Hepatocyte (in vitro differentiated cells): ENCODE results near the gene POC1A. TPM values are rescaled to one million over a fixed set of nuclear protein-coding genes. Genes with fewer than 3 reads are reported as not detected.
A peak's percentile ranks its signal among the peaks of the same experiment; 100 is the strongest.

ENCODE experiments used
- DNase-seq: peaks from one replicate; pipeline ENCODE4 v3.0.0-alpha.2; 2016; ENCODE audit warnings: low spot score
- H2AFZ ChIP-seq: fragments of 200-600 bp; sonication (generic); 2 replicates; pipeline ENCODE4 v1.6.0; 2016; ENCODE audit warnings: antibody characterized with exemption, mild to moderate bottlenecking
- H3K27ac ChIP-seq: fragments of 200-600 bp; sonication (generic); 2 replicates; pipeline ENCODE4 v1.5.1; 2016; ENCODE audit warnings: mild to moderate bottlenecking
- H3K27me3 ChIP-seq: fragments of 200-600 bp; sonication (generic); 2 replicates; pipeline ENCODE4 v1.6.1; 2016
- H3K36me3 ChIP-seq: fragments of 200-600 bp; sonication (generic); replicated peaks from 2 replicates; pipeline ENCODE4 v1.5.1; 2016; ENCODE audit warnings: low read depth; ENCODE audit not compliant: insufficient read depth
- H3K4me1 ChIP-seq: fragments of 200-600 bp; sonication (generic); 2 replicates; pipeline ENCODE4 v1.5.1; 2016; ENCODE audit warnings: mild to moderate bottlenecking, moderate library complexity; ENCODE audit not compliant: insufficient read depth
- H3K4me2 ChIP-seq: fragments of 200-600 bp; sonication (generic); 2 replicates; pipeline ENCODE4 v1.6.0; 2016
- H3K4me3 ChIP-seq: fragments of 200-600 bp; sonication (generic); 2 replicates; pipeline ENCODE4 v1.5.1; 2016; ENCODE audit warnings: mild to moderate bottlenecking
- H3K79me2 ChIP-seq: fragments of 200-600 bp; sonication (generic); 2 replicates; pipeline ENCODE4 v1.6.0; 2017; ENCODE audit warnings: mild to moderate bottlenecking
- H3K9me2 ChIP-seq: fragments of 200-600 bp; sonication (generic); replicated peaks from 2 replicates; pipeline ENCODE4 v1.6.0; 2017; ENCODE audit warnings: mild to moderate bottlenecking; ENCODE audit not compliant: insufficient read depth
- H3K9me3 ChIP-seq: fragments of 200-600 bp; sonication (generic); 2 replicates; pipeline ENCODE4 v1.5.1; 2016; ENCODE audit warnings: low read depth, mild to moderate bottlenecking
- H4K20me1 ChIP-seq: fragments of 200-600 bp; sonication (generic); 2 replicates; pipeline ENCODE4 v1.6.0; 2016; ENCODE audit warnings: mild to moderate bottlenecking; ENCODE audit not compliant: insufficient read depth, poor library complexity, severe bottlenecking
- CTCF ChIP-seq: fragments of 200-600 bp; sonication (generic); IDR thresholded peaks from 2 replicates; pipeline ENCODE4 v1.5.1; 2016; ENCODE audit warnings: antibody characterized with exemption, mild to moderate bottlenecking; ENCODE audit not compliant: poor library complexity
- EZH2 ChIP-seq: fragments of 200-600 bp; sonication (generic); IDR thresholded peaks from 2 replicates; pipeline ENCODE4 v1.6.1; 2016; ENCODE audit warnings: antibody characterized with exemption, mild to moderate bottlenecking, borderline replicate concordance
- EZH2phosphoT487 ChIP-seq: fragments of 200-600 bp; sonication (generic); IDR thresholded peaks from one replicate; pipeline ENCODE4 v1.6.1; 2018; ENCODE audit warnings: antibody characterized with exemption, mild to moderate bottlenecking, low read depth, moderate library complexity; ENCODE audit not compliant: unreplicated experiment, severe bottlenecking
- WGBS: methylation state at CpG from one replicate; pipeline ENCODE4 v1.1.6; 2016; ENCODE audit warnings: low lambda C conversion rate; ENCODE audit errors: missing lambda C conversion rate; 5-methylcytosine and 5-hydroxymethylcytosine counted together
- polyA plus RNA-seq: library from polyadenylated mRNA; unstranded; fragments of >200 nt; fragmentation: Nextera tagmentation; extraction: Ambion mirVana; gene quantifications from 2 replicates; pipeline ENCODE4 v1.2.1, GENCODE V29; 2016
- total RNA-seq: library from RNA; depleted of rRNA; stranded (reverse); fragments of >200 nt; gene quantifications from 2 replicates; pipeline ENCODE4 v1.2.3, GENCODE V29; 2014

POC1A gene
- total and polyA plus RNA-seq, 2 experiments from 2014 or later: 2.6 to 3.7 TPM

GRCh38 chr3:52110502-52110901 is 43.7 kb downstream of the POC1A start:
- TF ChIP-seq EZH2 (no peak), EZH2phosphoT487 (no peak), CTCF (no peak)
- no peaks in the 10 kb centered on the region for H3K36me3 ChIP-seq
- H3K4me1 ChIP-seq: no peaks in the 10 kb centered on the region
- no peaks in the 10 kb centered on the region for H4K20me1 ChIP-seq
- no peaks in the 10 kb centered on the region for H3K79me2 ChIP-seq
- no peak overlapping the region for H3K27ac ChIP-seq
- DNase-seq: no peak
- no peaks in the 10 kb centered on the region for H3K9me2 ChIP-seq
- no peaks in the 10 kb centered on the region for H3K9me3 ChIP-seq
- 97% methylated on average over 2 of the region's 2 CpGs for WGBS
- no peak overlapping the region for H3K4me2 ChIP-seq
- no peak overlapping the region for H3K4me3 ChIP-seq
- no peak overlapping the region for H2AFZ ChIP-seq
- H3K27me3 ChIP-seq: no peaks in the 10 kb centered on the region

- Histone ChIP-seq H3K4me1 (no peaks in the 10 kb centered on the region), H3K4me2 (no peak overlapping the region), H3K9me3 (no peaks in the 10 kb centered on the region), H3K27ac (no peak overlapping the region), H3K36me3 (no peaks in the 10 kb centered on the region), H3K79me2 (no peaks in the 10 kb centered on the region), H4K20me1 (no peaks in the 10 kb centered on the region), H3K9me2 (no peaks in the 10 kb centered on the region), H2AFZ (no peak overlapping the region), H3K27me3 (no peaks in the 10 kb centered on the region), H3K4me3 (no peak overlapping the region)
- DNase-seq: no peak
- 66% methylated on average over 8 of the region's 8 CpGs for WGBS
- no peak for TF ChIP-seq EZH2
- TF ChIP-seq EZH2phosphoT487: no peak
- TF ChIP-seq CTCF: no peak
Measured at GRCh38 chr3:52109611-52110301, 44.5 kb downstream of the POC1A start.

- Histone ChIP-seq H3K4me1 (no peaks in the 10 kb centered on the region), H3K27me3 (no peaks in the 10 kb centered on the region), H3K9me3 (no peaks in the 10 kb centered on the region), H4K20me1 (no peaks in the 10 kb centered on the region), H3K27ac (no peak overlapping the region), H3K4me3 (no peak overlapping the region), H2AFZ (no peak overlapping the region), H3K79me2 (no peaks in the 10 kb centered on the region), H3K36me3 (no peaks in the 10 kb centered on the region), H3K9me2 (no peaks in the 10 kb centered on the region), H3K4me2 (no peak overlapping the region)
- whole genome bisulfite sequencing: 89% methylated on average over 20 of the region's 20 CpGs
- DNase-seq: no peak
- TF ChIP-seq CTCF (peak; percentile 3), EZH2 (no peak), EZH2phosphoT487 (no peak)
Measured at GRCh38 chr3:52108302-52109232, 45.7 kb downstream of the POC1A start.
